ENCODE measurements around the gene SKP1. TPM values are rescaled to one million over a fixed set of nuclear protein-coding genes. Genes with fewer than 3 reads are reported as not detected.

SKP1 gene
- total RNA-seq, 4 donors from 2014 or later = 89.4 to 155 (median 129) TPM

DNA sequence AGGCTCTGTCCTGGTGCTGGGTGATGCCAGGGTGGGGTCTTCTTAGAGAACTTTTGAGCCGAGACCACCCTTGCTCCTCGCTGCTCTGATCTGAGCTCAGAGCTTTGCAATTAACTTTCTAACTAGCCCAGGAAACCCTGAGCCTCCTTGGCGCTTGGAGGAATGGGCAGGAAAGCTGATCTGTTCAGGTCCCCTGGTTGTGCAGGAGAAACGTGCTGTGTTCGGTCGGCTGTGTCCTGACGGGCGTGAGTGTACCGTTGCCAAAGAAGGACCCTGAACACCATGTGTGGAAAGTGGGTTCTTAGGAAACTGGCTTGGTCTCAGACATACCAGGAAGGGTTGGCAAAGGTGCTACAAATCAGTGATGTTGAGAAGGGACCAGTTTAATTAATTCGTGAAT lies 60.5 kb downstream of the SKP1 start:
- H3K27ac ChIP-seq = peak overlapping the region in 3 of 4 donors; percentile 71 to 83 (median 74)
- peaks cover 0 to 7% of the 10 kb centered on the region in 2 donors for H3K27me3 ChIP-seq
- no peaks in the 10 kb centered on the region for H3K9me3 ChIP-seq
- peaks cover 0 to 23% (median 6%) of the 10 kb centered on the region in 4 donors for H3K4me1 ChIP-seq
- no peak for DNase-seq
- TF ChIP-seq, protein P1, sequence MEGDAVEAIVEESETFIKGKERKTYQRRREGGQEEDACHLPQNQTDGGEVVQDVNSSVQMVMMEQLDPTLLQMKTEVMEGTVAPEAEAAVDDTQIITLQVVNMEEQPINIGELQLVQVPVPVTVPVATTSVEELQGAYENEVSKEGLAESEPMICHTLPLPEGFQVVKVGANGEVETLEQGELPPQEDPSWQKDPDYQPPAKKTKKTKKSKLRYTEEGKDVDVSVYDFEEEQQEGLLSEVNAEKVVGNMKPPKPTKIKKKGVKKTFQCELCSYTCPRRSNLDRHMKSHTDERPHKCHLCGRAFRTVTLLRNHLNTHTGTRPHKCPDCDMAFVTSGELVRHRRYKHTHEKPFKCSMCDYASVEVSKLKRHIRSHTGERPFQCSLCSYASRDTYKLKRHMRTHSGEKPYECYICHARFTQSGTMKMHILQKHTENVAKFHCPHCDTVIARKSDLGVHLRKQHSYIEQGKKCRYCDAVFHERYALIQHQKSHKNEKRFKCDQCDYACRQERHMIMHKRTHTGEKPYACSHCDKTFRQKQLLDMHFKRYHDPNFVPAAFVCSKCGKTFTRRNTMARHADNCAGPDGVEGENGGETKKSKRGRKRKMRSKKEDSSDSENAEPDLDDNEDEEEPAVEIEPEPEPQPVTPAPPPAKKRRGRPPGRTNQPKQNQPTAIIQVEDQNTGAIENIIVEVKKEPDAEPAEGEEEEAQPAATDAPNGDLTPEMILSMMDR (IDR thresholded peaks at IDR 0.05) = no peak
- TF ChIP-seq POLR2A (IDR thresholded peaks at IDR 0.05) = no peak
- H3K36me3 ChIP-seq = no peaks in the 10 kb centered on the region
- H3K4me3 ChIP-seq = peak overlapping the region in 3 of 4 donors; percentile 62 to 69 (median 68)

DNA sequence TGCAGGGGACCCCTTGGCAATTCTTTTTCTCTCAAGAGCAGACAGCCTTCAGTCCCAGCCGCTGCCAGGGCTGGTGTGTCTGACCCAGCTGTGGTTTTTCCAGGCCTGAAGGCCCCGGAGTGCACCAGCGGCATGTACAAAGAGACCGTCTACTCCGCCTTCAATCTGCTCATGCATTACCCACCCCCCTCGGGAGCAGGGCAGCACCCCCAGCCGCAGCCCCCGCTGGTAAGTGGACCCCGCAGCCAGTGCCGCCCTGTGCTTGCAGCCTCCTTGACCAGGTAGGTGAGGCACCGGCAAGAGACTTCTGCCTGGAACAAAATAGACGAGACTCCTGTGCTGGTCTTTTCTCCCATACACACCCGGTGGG lies 61.0 kb downstream of the SKP1 start:
- no peaks in the 10 kb centered on the region for H3K36me3 ChIP-seq
- H3K4me3 ChIP-seq = peak overlapping the region; percentile 62 to 70 (median 68)
- no peak for DNase-seq
- no peaks in the 10 kb centered on the region for H3K9me3 ChIP-seq
- H3K4me1 ChIP-seq = peaks cover 0 to 23% (median 5%) of the 10 kb centered on the region in 4 donors
- TF ChIP-seq, protein P1 (IDR thresholded peaks at IDR 0.05) = no peak
- TF ChIP-seq POLR2A (IDR thresholded peaks at IDR 0.05) = no peak
- H3K27ac ChIP-seq = peak overlapping the region; percentile 22 to 83 (median 72)
- H3K27me3 ChIP-seq = peaks cover 0 to 7% of the 10 kb centered on the region in 2 donors

DNA sequence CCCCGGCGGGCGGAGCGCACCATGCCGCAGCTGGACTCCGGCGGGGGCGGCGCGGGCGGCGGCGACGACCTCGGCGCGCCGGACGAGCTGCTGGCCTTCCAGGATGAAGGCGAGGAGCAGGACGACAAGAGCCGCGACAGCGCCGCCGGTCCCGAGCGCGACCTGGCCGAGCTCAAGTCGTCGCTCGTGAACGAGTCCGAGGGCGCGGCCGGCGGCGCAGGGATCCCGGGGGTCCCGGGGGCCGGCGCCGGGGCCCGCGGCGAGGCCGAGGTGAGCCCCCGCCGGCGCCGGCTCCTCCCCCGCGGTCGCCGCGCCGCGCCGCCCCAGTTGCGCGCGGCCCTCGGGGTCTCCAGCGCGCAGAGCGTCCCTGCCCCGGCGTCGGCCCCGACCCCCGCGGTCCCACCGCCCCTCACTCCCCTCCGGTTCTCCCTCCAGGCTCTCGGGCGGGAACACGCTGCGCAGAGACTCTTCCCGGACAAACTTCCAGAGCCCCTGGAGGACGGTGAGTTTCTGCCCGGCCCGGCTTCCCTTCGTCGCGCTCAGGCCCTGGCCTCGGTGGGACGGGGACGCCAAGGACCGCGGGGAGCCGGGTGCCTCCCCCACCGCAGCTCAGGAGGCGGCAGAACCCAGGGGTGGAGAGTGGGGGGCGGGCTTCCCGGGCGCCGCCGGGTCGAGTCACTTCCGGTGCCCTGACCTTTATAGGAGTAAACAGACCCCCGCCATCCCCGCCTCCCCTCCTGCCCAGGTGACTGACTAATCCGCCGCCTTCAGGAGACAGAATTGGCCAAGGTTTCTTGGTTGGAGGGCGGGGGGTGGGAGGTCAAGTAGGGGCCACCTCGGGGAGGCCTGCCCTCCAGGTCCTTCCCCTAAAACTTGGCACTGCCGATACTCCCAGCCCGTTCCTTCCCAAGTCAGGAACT lies 61.6 kb downstream of the SKP1 start:
- peak in 2 of 3 donors; percentile 72 to 83 for DNase-seq
- peak in 1 of 2 donors; percentile 8 for TF ChIP-seq POLR2A (IDR thresholded peaks at IDR 0.05)
- TF ChIP-seq, protein P1 (IDR thresholded peaks at IDR 0.05) = no peak
- Histone ChIP-seq H3K9me3 (no peaks in the 10 kb centered on the region), H3K4me3 (peak overlapping the region; percentile 62 to 70 (median 68)), H3K4me1 (peaks cover 0 to 23% (median 5%) of the 10 kb centered on the region in 4 donors), H3K36me3 (no peaks in the 10 kb centered on the region), H3K27ac (peak overlapping the region; percentile 22 to 83 (median 72)), H3K27me3 (peaks cover 0 to 7% of the 10 kb centered on the region in 2 donors)

DNA sequence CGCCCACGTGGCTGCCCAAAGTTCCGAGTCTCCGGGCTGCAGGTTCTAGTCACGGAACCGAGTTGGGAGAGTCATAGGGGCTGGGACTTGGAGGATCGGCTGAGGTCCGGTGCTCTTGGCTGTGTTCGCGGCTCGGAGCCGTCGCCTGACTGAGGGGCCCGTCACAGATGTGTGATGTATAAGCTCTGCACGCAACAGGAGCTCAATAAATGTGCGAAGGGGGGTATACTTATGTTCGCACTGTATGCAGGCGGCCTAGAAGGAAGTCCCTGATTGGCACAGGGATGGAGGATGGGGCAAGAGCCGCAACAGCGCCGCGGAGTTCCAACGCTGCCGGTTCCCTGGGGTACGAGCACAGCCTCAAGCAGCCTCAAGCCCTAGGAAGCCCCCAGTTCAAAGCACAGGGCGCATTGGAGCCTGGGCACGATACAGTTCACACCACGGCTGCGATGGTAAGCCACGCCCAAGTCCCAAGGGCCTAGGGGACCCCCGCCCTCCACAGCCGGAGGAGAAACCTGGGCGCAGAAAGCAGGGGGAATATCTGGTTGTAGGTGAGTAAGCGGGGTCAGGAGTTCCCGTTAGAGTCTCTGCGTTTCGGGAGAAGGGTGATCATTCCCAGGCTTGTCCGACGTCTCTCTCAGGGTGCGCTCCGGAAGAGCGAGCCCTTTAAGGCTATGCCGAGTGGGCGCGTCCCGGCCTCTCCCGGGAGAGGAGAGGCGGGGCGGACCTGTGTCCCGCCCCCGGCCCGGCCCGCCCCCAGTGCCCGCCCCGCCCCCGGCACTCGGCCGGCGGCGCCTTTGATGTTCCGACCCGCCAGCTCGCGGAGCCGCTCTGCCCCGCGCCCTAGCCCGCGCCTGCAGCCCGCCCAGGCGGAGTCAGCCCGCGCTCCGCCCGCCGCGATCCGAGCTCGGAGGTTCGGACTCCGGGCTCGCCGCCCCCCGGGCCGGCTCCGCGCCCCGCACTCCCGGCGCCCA lies 62.6 kb downstream of the SKP1 start, which contains the start of gene TCF7:
Gene TCF7, plus strand, starts transcription at position 780 of the 974 bp plus-strand sequence. CDS start 226 bp downstream, outside the sequence.
- no peaks in the 10 kb centered on the region for H3K36me3 ChIP-seq
- peaks cover 0 to 7% of the 10 kb centered on the region in 2 donors for H3K27me3 ChIP-seq
- TF ChIP-seq, protein P1 (IDR thresholded peaks at IDR 0.05) = no peak
- peak in 1 of 2 donors; percentile 85 for TF ChIP-seq POLR2A (IDR thresholded peaks at IDR 0.05)
- peaks cover 0 to 16% (median 5%) of the 10 kb centered on the region in 4 donors for H3K4me1 ChIP-seq
- peak within 1 kb of the TSS; percentile 22 to 83 (median 72) for H3K27ac ChIP-seq
- peak; percentile 78 to 92 (median 90) for DNase-seq
- H3K9me3 ChIP-seq = no peaks in the 10 kb centered on the region
- peak within 1 kb of the TSS; percentile 62 to 70 (median 68) for H3K4me3 ChIP-seq

DNA sequence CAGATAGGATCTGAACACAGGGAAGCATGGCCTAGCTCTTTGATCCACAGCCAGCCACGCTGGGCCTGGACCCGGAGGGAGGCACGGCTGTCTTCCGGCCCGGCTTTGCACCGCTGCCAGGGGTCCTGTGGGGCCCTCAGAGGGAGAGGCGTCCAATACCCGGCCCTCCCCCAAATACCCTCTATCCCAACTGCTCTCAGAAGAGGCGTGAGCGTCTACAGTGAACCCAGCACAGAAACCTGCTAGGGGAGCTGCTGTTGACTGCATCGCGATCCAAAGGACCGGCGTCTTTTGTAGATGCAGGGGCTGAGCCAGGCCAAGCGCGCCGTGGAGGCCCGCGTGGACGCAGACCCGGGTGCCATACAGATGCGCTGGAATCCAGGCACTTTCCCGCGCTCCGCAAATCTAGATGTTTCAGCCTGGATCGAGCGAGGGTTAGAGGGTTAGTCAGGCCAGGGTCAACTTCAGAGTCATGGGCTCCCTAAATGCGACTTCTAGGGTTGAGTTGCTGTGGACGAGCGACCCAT lies 63.3 kb downstream of the SKP1 start:
- Histone ChIP-seq H3K4me1 (peaks cover 0 to 16% (median 5%) of the 10 kb centered on the region in 4 donors), H3K27ac (peak overlapping the region in 1 of 4 donors; percentile 83), H3K36me3 (no peaks in the 10 kb centered on the region), H3K4me3 (peak overlapping the region; percentile 62 to 70 (median 68)), H3K9me3 (no peaks in the 10 kb centered on the region), H3K27me3 (peaks cover 0 to 7% of the 10 kb centered on the region in 2 donors)
- DNase-seq = no peak
- no peak for TF ChIP-seq POLR2A (IDR thresholded peaks at IDR 0.05)
- TF ChIP-seq, protein P1 (IDR thresholded peaks at IDR 0.05) = no peak
